Dendritic cell treated with granulocyte-macrophage colony-stimulating factor and Interleukin-4, amounts not matched to agents 40 ng/mL and 50 ng/mL, for 4 days (primary cell): Measurements from ENCODE around the gene LILRB5.
A peak's percentile ranks its signal among the peaks of the same experiment; 100 is the strongest.
"Not testable (repeated sequence)": the region's sequence is repeated elsewhere in the genome, so short reads cannot be mapped to it uniquely, and the experiment has no call there.

Source experiments
- H3K27ac Mint-ChIP-seq: one replicate; pipeline ENCODE4 v1.8.0; 2022; ENCODE audit warnings: mild to moderate bottlenecking, mixed read lengths
- H3K27me3 Mint-ChIP-seq: one replicate; pipeline ENCODE4 v1.8.0; 2022; ENCODE audit warnings: mild to moderate bottlenecking, mixed read lengths
- H3K36me3 Mint-ChIP-seq: one replicate; pipeline ENCODE4 v1.8.0; 2022; ENCODE audit warnings: low read depth, mixed read lengths
- H3K4me1 Mint-ChIP-seq: one replicate; pipeline ENCODE4 v1.8.0; 2022; ENCODE audit warnings: low read depth, mixed read lengths
- H3K4me3 Mint-ChIP-seq: one replicate; pipeline ENCODE4 v1.8.0; 2022; ENCODE audit warnings: mild to moderate bottlenecking, moderate library complexity, mixed read lengths
- H3K9me3 Mint-ChIP-seq: one replicate; pipeline ENCODE4 v1.8.0; 2022; ENCODE audit warnings: mixed read lengths
- intact Hi-C: fragments of 100-400 bp; cut with micrococcal nuclease; formaldehyde crosslinking; loops from one replicate; pipeline ENCODE4 v1.15.0; 2022

Gene LILRB5

GRCh38 chr19:54243809-54244208 is 13.3 kb downstream of the LILRB5 start:
- H3K9me3 Mint-ChIP-seq, H3K27me3 Mint-ChIP-seq, intact Hi-C loops, H3K27ac Mint-ChIP-seq, H3K4me3 Mint-ChIP-seq: not testable (repeated sequence)
- Mint-ChIP-seq H3K4me1 (peaks cover 68% of the 10 kb centered on the region), H3K36me3 (peaks cover 17% of the 10 kb centered on the region)

- intact Hi-C loops, H3K27me3 Mint-ChIP-seq, H3K9me3 Mint-ChIP-seq: not testable (repeated sequence)
- Mint-ChIP-seq H3K36me3 (peaks cover 29% of the 10 kb centered on the region), H3K4me3 (peak within 1 kb of the TSS; percentile 67), H3K4me1 (peaks cover 57% of the 10 kb centered on the region), H3K27ac (peak within 1 kb of the TSS; percentile 80)
These were observed 14.4 kb downstream of the LILRB5 start, which contains the start of gene LILRA6 for GRCh38 chr19:54242646-54243045. TSS of gene LILRA6 (minus strand) at chr19:54242790.

GRCh38 chr19:54242234-54242633 is 14.8 kb downstream of the LILRB5 start:
- peak overlapping the region; percentile 80 for H3K27ac Mint-ChIP-seq

GRCh38 chr19:54240372-54241336 is 16.4 kb downstream of the LILRB5 start:
- peak overlapping the region; percentile 56 for H3K27ac Mint-ChIP-seq
- peaks cover 43% of the 10 kb centered on the region for H3K36me3 Mint-ChIP-seq
- H3K9me3 Mint-ChIP-seq, H3K27me3 Mint-ChIP-seq, intact Hi-C loops: not testable (repeated sequence)
- H3K4me3 Mint-ChIP-seq, result peak overlapping the region; percentile 55
- peaks cover 44% of the 10 kb centered on the region for H3K4me1 Mint-ChIP-seq

More at GRCh38 chr19:54242234-54242633, 14.8 kb downstream of the LILRB5 start:
- intact Hi-C loops, H3K9me3 Mint-ChIP-seq, H3K27me3 Mint-ChIP-seq: not testable (repeated sequence)
- H3K4me3 Mint-ChIP-seq, result peak overlapping the region; percentile 67
- peaks cover 53% of the 10 kb centered on the region for H3K4me1 Mint-ChIP-seq
- peaks cover 32% of the 10 kb centered on the region for H3K36me3 Mint-ChIP-seq

- Mint-ChIP-seq H3K27ac (peak overlapping the region; percentile 79), H3K4me1 (peaks cover 37% of the 10 kb centered on the region), H3K36me3 (peaks cover 45% of the 10 kb centered on the region), H3K4me3 (peak overlapping the region; percentile 44)
- H3K9me3 Mint-ChIP-seq, H3K27me3 Mint-ChIP-seq, intact Hi-C loops: not testable (repeated sequence)
These were observed 17.3 kb downstream of the LILRB5 start for GRCh38 chr19:54239491-54240371.

GRCh38 chr19:54233941-54234340 is 23.1 kb downstream of the LILRB5 start:
- H3K9me3 Mint-ChIP-seq, result no peaks in the 10 kb centered on the region
- no peak overlapping the region for H3K4me3 Mint-ChIP-seq
- H3K4me1 Mint-ChIP-seq, result peaks cover 15% of the 10 kb centered on the region
- peaks cover 2% of the 10 kb centered on the region for H3K27me3 Mint-ChIP-seq
- intact Hi-C loops, result no loop called here
- H3K27ac Mint-ChIP-seq, result no peak overlapping the region
- H3K36me3 Mint-ChIP-seq, result peaks cover 29% of the 10 kb centered on the region

GRCh38 chr19:54231077-54231931 is 25.8 kb downstream of the LILRB5 start:
- Mint-ChIP-seq H3K9me3 (no peaks in the 10 kb centered on the region), H3K27ac (no peak overlapping the region), H3K4me3 (no peak overlapping the region), H3K36me3 (peaks cover 7% of the 10 kb centered on the region), H3K27me3 (peaks cover 2% of the 10 kb centered on the region), H3K4me1 (peaks cover 10% of the 10 kb centered on the region)
- intact Hi-C loops, result loop anchor here (2.0 kb wide), 1 partner anchor 63 kb away; no protein-coding TSS in a partner anchor

GRCh38 chr19:54230031-54230430 is 27.0 kb downstream of the LILRB5 start:
- intact Hi-C loops, result loop anchor here (2.0 kb wide), 1 partner anchor 61 kb away; no protein-coding TSS in a partner anchor
- H3K4me1 Mint-ChIP-seq, result peaks cover 10% of the 10 kb centered on the region
- no peak overlapping the region for H3K4me3 Mint-ChIP-seq
- peaks cover 2% of the 10 kb centered on the region for H3K27me3 Mint-ChIP-seq
- no peak overlapping the region for H3K27ac Mint-ChIP-seq
- no peaks in the 10 kb centered on the region for H3K9me3 Mint-ChIP-seq
- H3K36me3 Mint-ChIP-seq, result no peaks in the 10 kb centered on the region

GRCh38 chr19:54229146-54229545 is 27.9 kb downstream of the LILRB5 start:
- Mint-ChIP-seq H3K36me3 (no peaks in the 10 kb centered on the region), H3K27ac (no peak overlapping the region), H3K4me1 (peaks cover 5% of the 10 kb centered on the region), H3K9me3 (no peaks in the 10 kb centered on the region), H3K4me3 (no peak overlapping the region), H3K27me3 (peaks cover 2% of the 10 kb centered on the region)
- intact Hi-C loops, result no loop called here

- peaks cover 38% of the 10 kb centered on the region for H3K4me1 Mint-ChIP-seq
- H3K27me3 Mint-ChIP-seq, H3K4me3 Mint-ChIP-seq, H3K9me3 Mint-ChIP-seq, H3K27ac Mint-ChIP-seq, intact Hi-C loops: not testable (repeated sequence)
- peaks cover 19% of the 10 kb centered on the region for H3K36me3 Mint-ChIP-seq
These were observed 32.5 kb downstream of the LILRB5 start for GRCh38 chr19:54224619-54225018.

GRCh38 chr19:54223937-54224281 is 33.2 kb downstream of the LILRB5 start:
- not testable (repeated sequence) for H3K27me3 Mint-ChIP-seq, H3K9me3 Mint-ChIP-seq
- H3K36me3 Mint-ChIP-seq, result peaks cover 26% of the 10 kb centered on the region
- H3K4me3 Mint-ChIP-seq, result peak overlapping the region; percentile 32
- H3K27ac Mint-ChIP-seq, result peak overlapping the region; percentile 89
- H3K4me1 Mint-ChIP-seq, result peaks cover 44% of the 10 kb centered on the region
- intact Hi-C loops, result loop anchor here (2.0 kb wide), 2 partner anchors 15 to 23 kb away; no protein-coding TSS in a partner anchor

GRCh38 chr19:54223277-54223936 is 33.7 kb downstream of the LILRB5 start:
- intact Hi-C loops, result loop anchor here (2.0 kb wide), 2 partner anchors 15 to 23 kb away; no protein-coding TSS in a partner anchor
- H3K9me3 Mint-ChIP-seq, H3K27me3 Mint-ChIP-seq: not testable (repeated sequence)
- peaks cover 31% of the 10 kb centered on the region for H3K36me3 Mint-ChIP-seq
- peaks cover 45% of the 10 kb centered on the region for H3K4me1 Mint-ChIP-seq
- H3K27ac Mint-ChIP-seq, result peak overlapping the region; percentile 89
- peak overlapping the region; percentile 94 for H3K4me3 Mint-ChIP-seq
